Neural cell (in vitro differentiated cells): ENCODE data around the gene RAB28. TPM values are rescaled to one million over a fixed set of nuclear protein-coding genes. Genes with fewer than 3 reads are reported as not detected.
"Not testable (repeated sequence)": the region's sequence is repeated elsewhere in the genome, so short reads cannot be mapped to it uniquely, and the experiment has no call there.

Experiments used
- H2AFZ ChIP-seq: fragments of 200-600, 300-800 bp; sonication (generic), shearing (Covaris generic); 2 replicates; pipeline ENCODE4 v1.6.0; 2014; ENCODE audit warnings: low read depth, mild to moderate bottlenecking, antibody characterized with exemption, low read length, moderate library complexity
- H3F3A ChIP-seq: fragments of 200-600 bp; shearing (Covaris generic); 2 replicates; pipeline ENCODE4 v1.6.1; 2016; ENCODE audit warnings: mild to moderate bottlenecking, moderate library complexity, mixed read lengths, antibody characterized with exemption, low read length; ENCODE audit not compliant: insufficient read depth, poor library complexity, severe bottlenecking
- H3K27ac ChIP-seq: fragments of 200-600, 300-800 bp; sonication (generic), shearing (Covaris generic); 2 replicates; pipeline ENCODE4 v1.5.1; 2014; ENCODE audit warnings: mild to moderate bottlenecking, low read length, moderate library complexity
- H3K27me3 ChIP-seq: fragments of 300-800, 200-600 bp; sonication (generic), shearing (Covaris generic); 2 replicates; pipeline ENCODE4 v1.6.0; 2014; ENCODE audit warnings: mild to moderate bottlenecking, low read depth, low read length, moderate library complexity; ENCODE audit not compliant: insufficient read depth
- H3K36me3 ChIP-seq: fragments of 300-800, 200-600 bp; sonication (generic), shearing (Covaris generic); 2 replicates; pipeline ENCODE4 v1.5.1; 2014; ENCODE audit warnings: mild to moderate bottlenecking, antibody characterized with exemption, low read length, moderate library complexity; ENCODE audit not compliant: insufficient read depth
- H3K4me2 ChIP-seq: fragments of 300-800, 200-600 bp; sonication (generic), shearing (Covaris generic); 2 replicates; pipeline ENCODE4 v1.6.0; 2014; ENCODE audit warnings: mild to moderate bottlenecking, low read length
- H3K4me3 ChIP-seq: fragments of 300-800, 200-600 bp; sonication (generic), shearing (Covaris generic); 2 replicates; pipeline ENCODE4 v1.5.1; 2014; ENCODE audit warnings: mild to moderate bottlenecking, low read length, moderate library complexity
- H3K79me2 ChIP-seq: fragments of 200-600 bp; shearing (Covaris generic); replicated peaks from 2 replicates; pipeline ENCODE4 v1.6.0; 2014; ENCODE audit warnings: mild to moderate bottlenecking, low read length, moderate library complexity; ENCODE audit not compliant: insufficient read depth
- H3K9ac ChIP-seq: fragments of 300-800, 200-600 bp; sonication (generic), shearing (Covaris generic); 2 replicates; pipeline ENCODE4 v1.6.1; 2016; ENCODE audit warnings: mild to moderate bottlenecking, low read length, mixed read lengths
- H3K9me2 ChIP-seq: fragments of 200-600 bp; shearing (Covaris generic); 2 replicates; pipeline ENCODE4 v1.6.1; 2016; ENCODE audit warnings: mild to moderate bottlenecking, low read length, mixed read lengths; ENCODE audit not compliant: insufficient read depth
- H3K9me3 ChIP-seq: fragments of 200-600, 300-800 bp; sonication (generic), shearing (Covaris generic); 2 replicates; pipeline ENCODE4 v1.6.1; 2016; ENCODE audit warnings: mild to moderate bottlenecking, mixed run types, low read length, moderate library complexity, mixed read lengths
- H4K20me1 ChIP-seq: fragments of 200-600 bp; shearing (Covaris generic); 2 replicates; pipeline ENCODE4 v1.6.1; 2016; ENCODE audit warnings: mild to moderate bottlenecking, mixed run types; ENCODE audit not compliant: insufficient read depth
- EP300 ChIP-seq: fragments of 450-650 bp; conservative IDR thresholded peaks from 2 replicates; pipeline ENCODE4 v1.6.1; 2014; ENCODE audit warnings: antibody characterized with exemption, mild to moderate bottlenecking, moderate library complexity; ENCODE audit not compliant: poor library complexity, severe bottlenecking
- EZH2 ChIP-seq: fragments of 200-600, 300-800 bp; shearing (Covaris generic), sonication (generic); IDR thresholded peaks from 2 replicates; pipeline ENCODE4 v1.6.1; 2014; ENCODE audit warnings: antibody characterized with exemption, low read length, borderline replicate concordance, mild to moderate bottlenecking; ENCODE audit not compliant: insufficient read depth, poor library complexity, severe bottlenecking
- MXI1 ChIP-seq: fragments of 450-650 bp; conservative IDR thresholded peaks from 2 replicates; pipeline ENCODE4 v1.6.1; 2014; ENCODE audit warnings: antibody characterized with exemption, mild to moderate bottlenecking; ENCODE audit not compliant: poor library complexity, severe bottlenecking
- POLR2AphosphoS5 ChIP-seq: IDR thresholded peaks from 2 replicates; pipeline ENCODE4 v1.6.1; 2012
- RAD21 ChIP-seq: fragments of 450-650 bp; conservative IDR thresholded peaks from 2 replicates; pipeline ENCODE4 v1.6.1; 2014; ENCODE audit warnings: antibody characterized with exemption, mild to moderate bottlenecking, moderate library complexity
- SMC3 ChIP-seq: fragments of 450-650 bp; conservative IDR thresholded peaks from 2 replicates; pipeline ENCODE4 v1.6.1; 2014; ENCODE audit warnings: antibody characterized with exemption, mild to moderate bottlenecking, moderate library complexity; ENCODE audit not compliant: poor library complexity
- TAF1 ChIP-seq: IDR thresholded peaks from 2 replicates; pipeline ENCODE4 v1.6.1; 2012; ENCODE audit warnings: low read depth
- polyA plus RNA-seq: library from polyadenylated mRNA; depleted of rRNA; stranded (reverse); fragments of >200 nt; gene quantifications from 2 replicates; pipeline ENCODE4 v1.2.3, GENCODE V29; 2014
- TF ChIP-seq, protein P1 (sequence below): IDR thresholded peaks from 2 replicates; pipeline ENCODE4 v1.6.1; 2012; ENCODE audit warnings: borderline replicate concordance
- TF ChIP-seq, protein P2 (sequence below): fragments of 450-650 bp; IDR thresholded peaks from 2 replicates; pipeline ENCODE4 v1.5.1; 2014; ENCODE audit warnings: antibody characterized with exemption, mild to moderate bottlenecking, moderate library complexity; ENCODE audit not compliant: poor library complexity, severe bottlenecking

The RAB28 gene
- polyA plus RNA-seq, 1 donor from 2014 or later, result 60.7 TPM

DNA sequence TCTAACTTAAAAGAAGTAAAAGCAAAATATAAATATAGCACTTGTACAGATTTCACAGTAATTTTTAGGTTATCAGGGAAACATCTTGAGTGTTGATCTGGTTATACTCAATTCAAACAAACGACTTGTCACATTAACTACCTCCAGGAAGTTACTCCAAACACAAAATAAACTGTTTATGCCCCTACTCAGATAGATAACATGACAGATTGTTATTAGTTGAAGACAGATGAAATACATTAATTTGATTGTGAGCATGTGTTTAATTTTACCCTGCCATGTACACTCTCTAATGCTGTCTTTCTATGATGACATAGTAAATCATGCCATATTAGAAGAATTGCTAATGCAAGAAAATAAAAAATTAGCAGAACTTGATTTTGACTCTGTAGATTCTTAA is 88.0 kb downstream of the RAB28 start:
- no peak for TF ChIP-seq POLR2AphosphoS5
- TF ChIP-seq, protein P1, sequence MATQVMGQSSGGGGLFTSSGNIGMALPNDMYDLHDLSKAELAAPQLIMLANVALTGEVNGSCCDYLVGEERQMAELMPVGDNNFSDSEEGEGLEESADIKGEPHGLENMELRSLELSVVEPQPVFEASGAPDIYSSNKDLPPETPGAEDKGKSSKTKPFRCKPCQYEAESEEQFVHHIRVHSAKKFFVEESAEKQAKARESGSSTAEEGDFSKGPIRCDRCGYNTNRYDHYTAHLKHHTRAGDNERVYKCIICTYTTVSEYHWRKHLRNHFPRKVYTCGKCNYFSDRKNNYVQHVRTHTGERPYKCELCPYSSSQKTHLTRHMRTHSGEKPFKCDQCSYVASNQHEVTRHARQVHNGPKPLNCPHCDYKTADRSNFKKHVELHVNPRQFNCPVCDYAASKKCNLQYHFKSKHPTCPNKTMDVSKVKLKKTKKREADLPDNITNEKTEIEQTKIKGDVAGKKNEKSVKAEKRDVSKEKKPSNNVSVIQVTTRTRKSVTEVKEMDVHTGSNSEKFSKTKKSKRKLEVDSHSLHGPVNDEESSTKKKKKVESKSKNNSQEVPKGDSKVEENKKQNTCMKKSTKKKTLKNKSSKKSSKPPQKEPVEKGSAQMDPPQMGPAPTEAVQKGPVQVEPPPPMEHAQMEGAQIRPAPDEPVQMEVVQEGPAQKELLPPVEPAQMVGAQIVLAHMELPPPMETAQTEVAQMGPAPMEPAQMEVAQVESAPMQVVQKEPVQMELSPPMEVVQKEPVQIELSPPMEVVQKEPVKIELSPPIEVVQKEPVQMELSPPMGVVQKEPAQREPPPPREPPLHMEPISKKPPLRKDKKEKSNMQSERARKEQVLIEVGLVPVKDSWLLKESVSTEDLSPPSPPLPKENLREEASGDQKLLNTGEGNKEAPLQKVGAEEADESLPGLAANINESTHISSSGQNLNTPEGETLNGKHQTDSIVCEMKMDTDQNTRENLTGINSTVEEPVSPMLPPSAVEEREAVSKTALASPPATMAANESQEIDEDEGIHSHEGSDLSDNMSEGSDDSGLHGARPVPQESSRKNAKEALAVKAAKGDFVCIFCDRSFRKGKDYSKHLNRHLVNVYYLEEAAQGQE, result no peak
- no peak for TF ChIP-seq TAF1
- no peak for TF ChIP-seq SMC3
- TF ChIP-seq, protein P2, sequence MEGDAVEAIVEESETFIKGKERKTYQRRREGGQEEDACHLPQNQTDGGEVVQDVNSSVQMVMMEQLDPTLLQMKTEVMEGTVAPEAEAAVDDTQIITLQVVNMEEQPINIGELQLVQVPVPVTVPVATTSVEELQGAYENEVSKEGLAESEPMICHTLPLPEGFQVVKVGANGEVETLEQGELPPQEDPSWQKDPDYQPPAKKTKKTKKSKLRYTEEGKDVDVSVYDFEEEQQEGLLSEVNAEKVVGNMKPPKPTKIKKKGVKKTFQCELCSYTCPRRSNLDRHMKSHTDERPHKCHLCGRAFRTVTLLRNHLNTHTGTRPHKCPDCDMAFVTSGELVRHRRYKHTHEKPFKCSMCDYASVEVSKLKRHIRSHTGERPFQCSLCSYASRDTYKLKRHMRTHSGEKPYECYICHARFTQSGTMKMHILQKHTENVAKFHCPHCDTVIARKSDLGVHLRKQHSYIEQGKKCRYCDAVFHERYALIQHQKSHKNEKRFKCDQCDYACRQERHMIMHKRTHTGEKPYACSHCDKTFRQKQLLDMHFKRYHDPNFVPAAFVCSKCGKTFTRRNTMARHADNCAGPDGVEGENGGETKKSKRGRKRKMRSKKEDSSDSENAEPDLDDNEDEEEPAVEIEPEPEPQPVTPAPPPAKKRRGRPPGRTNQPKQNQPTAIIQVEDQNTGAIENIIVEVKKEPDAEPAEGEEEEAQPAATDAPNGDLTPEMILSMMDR, result no peak
- TF ChIP-seq EZH2, result no peak
- no peak for TF ChIP-seq EP300
- no peak for TF ChIP-seq MXI1
- TF ChIP-seq RAD21, result no peak
- no peak overlapping the region for H3K9ac ChIP-seq
- H3K36me3 ChIP-seq, result no peaks in the 10 kb centered on the region
- H2AFZ ChIP-seq, result no peak overlapping the region
- no peaks in the 10 kb centered on the region for H3K27me3 ChIP-seq
- no peak overlapping the region for H3K27ac ChIP-seq
- no peaks in the 10 kb centered on the region for H3F3A ChIP-seq
- no peak overlapping the region for H3K4me3 ChIP-seq
- no peaks in the 10 kb centered on the region for H4K20me1 ChIP-seq
- H3K9me2 ChIP-seq, result no peaks in the 10 kb centered on the region
- H3K9me3 ChIP-seq, result no peaks in the 10 kb centered on the region
- H3K4me2 ChIP-seq, result no peak overlapping the region
- H3K79me2 ChIP-seq, result no peaks in the 10 kb centered on the region

DNA sequence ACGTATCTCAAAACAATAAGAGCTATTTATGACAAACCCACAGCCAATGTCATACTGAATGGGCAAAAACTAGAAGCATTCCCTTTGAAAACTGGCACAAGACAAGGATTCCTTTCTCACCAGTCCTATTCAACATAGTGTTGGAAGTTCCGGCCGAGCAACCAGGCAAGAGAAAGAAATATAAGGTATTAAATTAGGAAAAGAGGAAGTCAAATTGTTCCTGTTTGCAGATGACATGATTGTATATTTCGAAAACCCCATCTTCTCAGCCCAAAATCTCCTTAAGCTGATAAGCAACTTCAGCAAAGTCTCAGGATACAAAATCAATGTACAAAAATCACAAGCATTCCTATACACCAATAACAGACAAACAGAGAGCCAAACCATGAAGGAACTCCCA is 94.2 kb downstream of the RAB28 start:
- not testable (repeated sequence) for H3K79me2 ChIP-seq, H3K9ac ChIP-seq, H3K4me2 ChIP-seq, H3K4me3 ChIP-seq, H3K9me3 ChIP-seq, H3K27ac ChIP-seq, H3K36me3 ChIP-seq, H4K20me1 ChIP-seq, H3F3A ChIP-seq, H3K27me3 ChIP-seq, H2AFZ ChIP-seq, H3K9me2 ChIP-seq
